A673 (cell line): ENCODE results near the gene PCIF1. TPM values are rescaled to one million over a fixed set of nuclear protein-coding genes. Genes with fewer than 3 reads are reported as not detected.

Experiments
- BruUV-seq: library from RNA; stranded (reverse); fragments of 400-500 nt; replicated peaks from 2 replicates; lab custom pipeline; 2021; lab: Mats Ljungman, UMichigan
- CTCF ChIA-PET: fragments of 300-600 bp; sonication (Branson Sonifier 250); formaldehyde crosslinking; loops from one replicate; lab custom pipeline; 2022; ENCODE audit warnings: antibody characterized with exemption; lab: Charles Lee
- POLR2A ChIA-PET: fragments of 300-600 bp; sonication (Branson Sonifier 250); formaldehyde crosslinking; loops from one replicate; lab custom pipeline; 2022; ENCODE audit warnings: antibody characterized with exemption; ENCODE audit not compliant: low non-redundant PET; lab: Charles Lee
- DNase-seq: peaks from one replicate; pipeline ENCODE4 v3.0.0-alpha.2; 2015; ENCODE audit warnings: low spot score
- H3K27ac ChIP-seq: fragments of 200-600 bp; sonication (generic); 2 replicates; pipeline ENCODE4 v1.5.1; 2016; ENCODE audit warnings: mixed run types, low read depth, mild to moderate bottlenecking, mixed read lengths, antibody characterized with exemption, low read length; ENCODE audit not compliant: poor library complexity, severe bottlenecking
- H3K27me3 ChIP-seq: fragments of 200-600 bp; sonication (generic); replicated peaks from 2 replicates; pipeline ENCODE4 v1.6.1; 2017; ENCODE audit warnings: mixed run types, low read depth, mild to moderate bottlenecking, mixed read lengths, antibody characterized with exemption, low read length; ENCODE audit not compliant: insufficient read depth, poor library complexity
- H3K36me3 ChIP-seq: fragments of 200-600 bp; sonication (generic); 2 replicates; pipeline ENCODE4 v1.6.1; 2016; ENCODE audit warnings: mixed run types, mild to moderate bottlenecking, mixed read lengths, antibody characterized with exemption, low read length; ENCODE audit not compliant: insufficient read depth, poor library complexity, severe bottlenecking
- H3K4me1 ChIP-seq: fragments of 200-600 bp; sonication (generic); 2 replicates; pipeline ENCODE4 v1.6.1; 2017; ENCODE audit warnings: mixed run types, mild to moderate bottlenecking, mixed read lengths, antibody characterized with exemption, low read length; ENCODE audit not compliant: insufficient read depth, poor library complexity, severe bottlenecking
- H3K4me3 ChIP-seq: fragments of 200-600 bp; sonication (generic); 2 replicates; pipeline ENCODE4 v1.5.1; 2016; ENCODE audit warnings: low read depth, mixed run types, mild to moderate bottlenecking, mixed read lengths, low read length; ENCODE audit not compliant: poor library complexity, severe bottlenecking
- H3K9me3 ChIP-seq: fragments of 200-600 bp; sonication (generic); 2 replicates; pipeline ENCODE4 v1.6.1; 2016; ENCODE audit warnings: mixed run types, low read depth, mild to moderate bottlenecking, mixed read lengths, antibody characterized with exemption, low read length; ENCODE audit not compliant: poor library complexity, severe bottlenecking
- CTCF ChIP-seq: fragments of 300-800, 200-600 bp; sonication (generic); conservative IDR thresholded peaks from 2 replicates; pipeline ENCODE4 v1.5.1; 2017; ENCODE audit warnings: low read depth, mild to moderate bottlenecking, antibody characterized with exemption, low read length, moderate library complexity, mixed read lengths
- EZH2 ChIP-seq: fragments of 200-600 bp; sonication (generic); IDR thresholded peaks from 2 replicates; pipeline ENCODE4 v1.6.1; 2017; ENCODE audit warnings: borderline replicate concordance, low read depth, mild to moderate bottlenecking, mixed read lengths, antibody characterized with exemption, low read length; ENCODE audit not compliant: poor library complexity, severe bottlenecking
- intact Hi-C: fragments of 100-400 bp; cut with micrococcal nuclease; formaldehyde crosslinking; loops from one replicate; pipeline ENCODE4 v1.10.0; 2022; ENCODE audit not compliant: unreplicated experiment
- total RNA-seq: library from RNA; stranded (reverse); gene quantifications from 2 replicates; pipeline ENCODE4 v1.2.3, GENCODE V29; 2021

The PCIF1 gene
- total RNA-seq, 1 experiment from 2014 or later, result 47.5 TPM

GRCh38 chr20:45945678-45946148 is 11.2 kb downstream of the PCIF1 start:
- TF ChIP-seq EZH2 (no peak), CTCF (no peak)
- intact Hi-C loops, result no loop called here
- Histone ChIP-seq H3K27me3 (no peaks in the 10 kb centered on the region), H3K9me3 (no peaks in the 10 kb centered on the region), H3K4me1 (no peaks in the 10 kb centered on the region), H3K36me3 (peaks cover 91% of the 10 kb centered on the region), H3K27ac (no peak overlapping the region), H3K4me3 (no peak overlapping the region)
- ChIA-PET POLR2A (interaction anchor here (0.6 kb wide), 1 partner anchor 9 kb away, joined by 12 read pairs; no protein-coding TSS in a partner anchor), CTCF (no interaction called here)
- no TSS peak for BruUV-seq
- DNase-seq, result peak; percentile 48

- Histone ChIP-seq H3K9me3 (no peaks in the 10 kb centered on the region), H3K27me3 (no peaks in the 10 kb centered on the region), H3K36me3 (peaks cover 89% of the 10 kb centered on the region), H3K27ac (no peak overlapping the region), H3K4me1 (no peaks in the 10 kb centered on the region), H3K4me3 (no peak overlapping the region)
- ChIA-PET CTCF (no interaction called here), POLR2A (interaction anchor here (0.6 kb wide), 1 partner anchor 10 kb away, joined by 3 read pairs; no protein-coding TSS in a partner anchor)
- TF ChIP-seq CTCF (no peak), EZH2 (no peak)
- BruUV-seq, result no TSS peak
- DNase-seq, result no peak
- intact Hi-C loops, result no loop called here
Observed at GRCh38 chr20:45946149-45946970, 11.9 kb downstream of the PCIF1 start.

- intact Hi-C loops, result no loop called here
- Histone ChIP-seq H3K27me3 (no peaks in the 10 kb centered on the region), H3K36me3 (peaks cover 96% of the 10 kb centered on the region), H3K4me1 (no peaks in the 10 kb centered on the region), H3K9me3 (no peaks in the 10 kb centered on the region), H3K4me3 (no peak overlapping the region), H3K27ac (no peak overlapping the region)
- BruUV-seq, result no TSS peak
- no peak for DNase-seq
- CTCF ChIA-PET, result interaction anchor here (1.1 kb wide), 1 partner anchor 23 kb away, joined by 3 read pairs; no protein-coding TSS in a partner anchor
- POLR2A ChIA-PET, result interaction anchor here (0.6 kb wide), 2 partner anchors 11 to 1190 kb away, joined by 3 read pairs; no protein-coding TSS in a partner anchor
- TF ChIP-seq CTCF (no peak), EZH2 (no peak)
Observed at GRCh38 chr20:45947110-45947866, 12.8 kb downstream of the PCIF1 start.
